GM23338 (cell line): ENCODE data around the gene ITGB5. TPM values are rescaled to one million over a fixed set of nuclear protein-coding genes. Genes with fewer than 3 reads are reported as not detected.
A peak's percentile ranks its signal among the peaks of the same experiment; 100 is the strongest.

ENCODE experiments used
- ATAC-seq: fragments of 200-7000 bp; cut with Tn5 transposase; 3 replicates; pipeline ENCODE4 v1.9.1; 2020
- DNase-seq: peaks from one replicate; pipeline ENCODE4 v3.0.0-alpha.2; 2015; ENCODE audit warnings: low spot score
- H2AFZ ChIP-seq: fragments of 200-600 bp; sonication (generic); 2 replicates; pipeline ENCODE4 v1.8.0; 2016; ENCODE audit warnings: antibody characterized with exemption, mild to moderate bottlenecking, moderate library complexity
- H3F3A ChIP-seq: fragments of 200-600 bp; sonication (generic); replicated peaks from 2 replicates; pipeline ENCODE4 v1.8.0; 2017; ENCODE audit warnings: antibody characterized with exemption, mixed run types, low read depth
- H3K27ac ChIP-seq: fragments of 200-600 bp; sonication (generic); 2 replicates; pipeline ENCODE4 v1.6.1; 2016; ENCODE audit warnings: low read depth
- H3K27me3 ChIP-seq: fragments of 200-600 bp; sonication (generic); 2 replicates; pipeline ENCODE4 v1.8.0; 2016; ENCODE audit warnings: mild to moderate bottlenecking, mixed run types, moderate library complexity; ENCODE audit not compliant: insufficient read depth
- H3K36me3 ChIP-seq: fragments of 200-600 bp; sonication (generic); 2 replicates; pipeline ENCODE4 v1.8.0; 2016; ENCODE audit warnings: mild to moderate bottlenecking; ENCODE audit not compliant: insufficient read depth
- H3K4me1 ChIP-seq: fragments of 200-600 bp; sonication (generic); 2 replicates; pipeline ENCODE4 v1.8.0; 2016; ENCODE audit warnings: mild to moderate bottlenecking, moderate library complexity; ENCODE audit not compliant: insufficient read depth
- H3K4me2 ChIP-seq: fragments of 200-600 bp; sonication (generic); 2 replicates; pipeline ENCODE4 v1.7.1; 2017; ENCODE audit warnings: mixed run types
- H3K4me3 ChIP-seq: fragments of 200-600 bp; sonication (generic); 2 replicates; pipeline ENCODE4 v1.6.1; 2016; ENCODE audit warnings: mixed run types
- H3K79me2 ChIP-seq: fragments of 200-600 bp; sonication (generic); replicated peaks from 2 replicates; pipeline ENCODE4 v1.8.0; 2017; ENCODE audit warnings: mild to moderate bottlenecking; ENCODE audit not compliant: insufficient read depth
- H3K9me2 ChIP-seq: fragments of 200-600 bp; sonication (generic); 2 replicates; pipeline ENCODE4 v1.8.0; 2017; ENCODE audit not compliant: insufficient read depth
- H4K20me1 ChIP-seq: fragments of 200-600 bp; sonication (generic); replicated peaks from 2 replicates; pipeline ENCODE4 v1.8.0; 2017; ENCODE audit warnings: mild to moderate bottlenecking; ENCODE audit not compliant: insufficient read depth
- H3K27ac Mint-ChIP-seq: 2 replicates; pipeline ENCODE4 v1.8.0; 2020; ENCODE audit warnings: inconsistent platforms, mild to moderate bottlenecking, moderate library complexity, mixed read lengths
- H3K27me3 Mint-ChIP-seq: 3 replicates; pipeline ENCODE4 v1.8.0; 2022; ENCODE audit warnings: low read depth, mild to moderate bottlenecking, moderate library complexity, mixed read lengths, inconsistent platforms; ENCODE audit not compliant: insufficient read depth, poor library complexity
- H3K36me3 Mint-ChIP-seq: 3 replicates; pipeline ENCODE4 v1.8.0; 2021; ENCODE audit warnings: low read depth, mild to moderate bottlenecking, inconsistent platforms, moderate library complexity, mixed read lengths
- H3K4me1 Mint-ChIP-seq: 3 replicates; pipeline ENCODE4 v1.8.0; 2020; ENCODE audit warnings: mild to moderate bottlenecking, inconsistent platforms, mixed read lengths
- H3K4me3 Mint-ChIP-seq: 3 replicates; pipeline ENCODE4 v1.8.0; 2021; ENCODE audit warnings: moderate library complexity, mild to moderate bottlenecking, inconsistent platforms, mixed read lengths
- H3K9me3 Mint-ChIP-seq: 3 replicates; pipeline ENCODE4 v1.8.0; 2020; ENCODE audit warnings: moderate library complexity, mild to moderate bottlenecking, inconsistent platforms, mixed read lengths
- CREB1 ChIP-seq: fragments of 250-450 bp; sonication (Bioruptor Pico); IDR thresholded peaks from 2 replicates; pipeline ENCODE4 v1.5.0; 2020; ENCODE audit warnings: low read depth, mild to moderate bottlenecking, moderate library complexity
- CTCF ChIP-seq, 2 experiments: fragments of 200-600 bp in 1 of 2; sonication (generic) in 1 of 2; conservative IDR thresholded peaks; 2 replicates each; pipeline versions ENCODE4 v1.5.1 to v1.6.1; 2016 to 2017; ENCODE audit warnings: antibody characterized with exemption in 2 of 2, low read depth in 2 of 2, mild to moderate bottlenecking in 2 of 2, moderate library complexity in 1 of 2
- ETS1 ChIP-seq: IDR thresholded peaks from 2 replicates; pipeline ENCODE4 v1.6.1; 2016; ENCODE audit warnings: antibody characterized with exemption
- EZH2 ChIP-seq: fragments of 200-600 bp; sonication (generic); IDR thresholded peaks from one replicate; pipeline ENCODE4 v1.8.0; 2017; ENCODE audit warnings: antibody characterized with exemption, mild to moderate bottlenecking, low read depth; ENCODE audit not compliant: unreplicated experiment
- EZH2phosphoT487 ChIP-seq: fragments of 200-600 bp; sonication (generic); IDR thresholded peaks from one replicate; pipeline ENCODE4 v1.8.1; 2018; ENCODE audit warnings: antibody characterized with exemption; ENCODE audit not compliant: unreplicated experiment
- JUNB ChIP-seq: IDR thresholded peaks from one replicate; pipeline ENCODE4 v1.6.1; 2016; ENCODE audit warnings: antibody characterized with exemption; ENCODE audit not compliant: unreplicated experiment
- NANOG ChIP-seq: IDR thresholded peaks from 2 replicates; pipeline ENCODE4 v1.6.1; 2016; ENCODE audit warnings: antibody characterized with exemption, borderline replicate concordance
- POLR2AphosphoS5 ChIP-seq: IDR thresholded peaks from 2 replicates; pipeline ENCODE4 v1.6.1; 2016; ENCODE audit warnings: antibody characterized with exemption, low read depth
- REST ChIP-seq: IDR thresholded peaks from one replicate; pipeline ENCODE4 v1.6.1; 2018; ENCODE audit warnings: antibody characterized with exemption; ENCODE audit not compliant: unreplicated experiment
- STAT1 ChIP-seq: IDR thresholded peaks from one replicate; pipeline ENCODE4 v1.6.1; 2016; ENCODE audit warnings: antibody characterized with exemption; ENCODE audit not compliant: unreplicated experiment
- ZNF114 ChIP-seq: fragments of 250-450 bp; sonication (Bioruptor Pico); IDR thresholded peaks from 2 replicates; pipeline ENCODE4 v1.5.0; 2020; ENCODE audit warnings: mild to moderate bottlenecking, moderate library complexity
- ZNF331 ChIP-seq: fragments of 250-450 bp; sonication (Bioruptor Pico); IDR thresholded peaks from 2 replicates; pipeline ENCODE4 v1.5.0; 2020; ENCODE audit warnings: low read depth, mild to moderate bottlenecking, moderate library complexity
- ZNF462 ChIP-seq: fragments of 250-450 bp; sonication (Bioruptor Pico); IDR thresholded peaks from 2 replicates; pipeline ENCODE4 v1.5.0; 2020; ENCODE audit warnings: mild to moderate bottlenecking, moderate library complexity
- polyA plus RNA-seq: library from polyadenylated mRNA; unstranded; fragments of >200 nt; fragmentation: Nextera tagmentation; extraction: Ambion mirVana; gene quantifications from 2 replicates; pipeline ENCODE4 v1.2.1, GENCODE V29; 2016
- total RNA-seq: library from RNA; depleted of rRNA; stranded (reverse); fragments of >200 nt; shearing (Covaris generic); gene quantifications from 2 replicates; pipeline ENCODE4 v1.2.3, GENCODE V29; 2014

Gene ITGB5
- total and polyA plus RNA-seq, 2 experiments from 2014 or later = 68.2 to 269 TPM

- peaks cover 9% of the 10 kb centered on the region for H3K27me3 Mint-ChIP-seq
- peaks cover 44% of the 10 kb centered on the region for H3K4me1 ChIP-seq
Observed at GRCh38 chr3:124777762-124778470, 109.2 kb downstream of the ITGB5 start.

More at GRCh38 chr3:124777762-124778470, 109.2 kb downstream of the ITGB5 start:
- Mint-ChIP-seq H3K4me1 (peaks cover 66% of the 10 kb centered on the region), H3K4me3 (no peak overlapping the region; the same call in 2 of the 3 replicates), H3K9me3 (no peaks in the 10 kb centered on the region), H3K36me3 (peaks cover 37% of the 10 kb centered on the region), H3K27ac (no peak overlapping the region; the same call in 1 of the 2 replicates)
- peak overlapping the region; percentile 55; the same call in 1 of the 2 replicates for H3K27ac ChIP-seq
- peaks cover 2% of the 10 kb centered on the region; the same call in 1 of the 2 replicates for H3K36me3 ChIP-seq
- no peak overlapping the region for H2AFZ ChIP-seq
- ATAC-seq = no peak
- TF ChIP-seq POLR2AphosphoS5 = no peak
- TF ChIP-seq ETS1 = no peak
- no peak for TF ChIP-seq CREB1 (CRISPR knock-in tag)
- no peak for TF ChIP-seq ZNF462
- TF ChIP-seq ZNF331 (CRISPR knock-in tag) = no peak
- TF ChIP-seq JUNB = no peak
- no peak for TF ChIP-seq CTCF (conservative IDR thresholded peaks at IDR 0.05; ENCODE audit: low read depth in 2 of 2)
- TF ChIP-seq STAT1 = no peak
- no peak for TF ChIP-seq EZH2
- TF ChIP-seq REST = no peak
- no peak for TF ChIP-seq EZH2phosphoT487
- TF ChIP-seq ZNF114 (CRISPR knock-in tag) = no peak
- TF ChIP-seq NANOG = no peak
- no peak for DNase-seq
- no peak overlapping the region for H3K4me3 ChIP-seq
- peaks cover 3% of the 10 kb centered on the region for H4K20me1 ChIP-seq
- no peaks in the 10 kb centered on the region for H3K27me3 ChIP-seq
- no peak overlapping the region for H3K4me2 ChIP-seq
- peaks cover 23% of the 10 kb centered on the region for H3K79me2 ChIP-seq
- 0 out of 2 replicates have a peak, but pooled peaks cover 8% of the 10 kb centered on the region for H3F3A ChIP-seq
- no peaks in the 10 kb centered on the region for H3K9me2 ChIP-seq
